Dedifferentiated amniotic fluid mesenchymal stem cell (primary cell): ENCODE data around the gene ST7.

ENCODE experiments used
- DNase-seq: peaks from one replicate; pipeline ENCODE4 v3.0.0-alpha.2; 2016; ENCODE audit errors: extremely low spot score

Gene ST7

GRCh38 chr7:117155694-117156093, 202.4 kb downstream of the ST7 start:
- no peak for DNase-seq

DNA sequence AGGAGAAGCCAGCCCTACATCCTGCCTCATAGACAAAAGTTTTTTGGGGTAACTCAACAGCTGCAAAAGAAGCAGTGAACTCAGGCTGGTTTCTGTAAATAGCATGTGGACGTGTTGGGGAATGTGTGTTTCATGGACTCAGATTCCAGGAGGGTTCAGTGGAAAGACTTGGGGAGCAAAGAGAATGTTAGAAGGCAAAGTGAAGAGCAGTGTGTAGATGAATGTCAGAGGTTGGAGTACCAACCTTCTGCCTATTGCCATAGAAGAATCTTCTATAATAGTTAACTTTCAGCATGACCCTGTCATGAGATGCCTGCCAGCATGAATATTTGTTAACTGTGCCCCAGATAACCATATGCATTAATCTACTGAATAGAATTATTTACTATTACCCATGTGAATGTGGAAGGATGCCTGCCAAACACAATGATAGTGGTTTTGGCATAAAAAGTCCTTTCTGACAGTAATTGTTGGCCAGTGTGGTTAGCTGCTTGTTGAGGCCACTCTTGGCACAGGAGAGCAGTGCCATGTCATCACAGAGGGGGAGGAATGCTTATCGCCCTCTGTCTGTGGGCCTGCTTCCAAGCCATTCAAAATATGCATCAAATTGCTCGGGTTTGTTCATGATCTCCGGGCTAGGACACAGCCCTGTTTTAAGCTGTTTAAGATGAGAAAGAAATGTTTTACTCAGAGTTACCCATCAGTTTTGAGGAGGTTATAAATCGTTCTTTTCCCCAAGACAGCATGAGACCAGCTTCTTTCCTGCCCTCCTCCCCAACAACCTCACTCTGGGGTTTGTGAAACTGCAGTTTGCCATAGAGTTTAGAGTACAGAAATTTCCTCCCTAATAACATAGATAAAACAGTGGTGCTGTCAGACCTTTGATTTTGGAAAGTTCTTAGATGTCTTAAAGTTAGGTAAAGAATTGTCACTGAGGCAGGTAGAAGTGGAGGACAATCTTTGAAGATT, 204.2 kb downstream of the ST7 start:
- peak; percentile 88 for DNase-seq

DNA sequence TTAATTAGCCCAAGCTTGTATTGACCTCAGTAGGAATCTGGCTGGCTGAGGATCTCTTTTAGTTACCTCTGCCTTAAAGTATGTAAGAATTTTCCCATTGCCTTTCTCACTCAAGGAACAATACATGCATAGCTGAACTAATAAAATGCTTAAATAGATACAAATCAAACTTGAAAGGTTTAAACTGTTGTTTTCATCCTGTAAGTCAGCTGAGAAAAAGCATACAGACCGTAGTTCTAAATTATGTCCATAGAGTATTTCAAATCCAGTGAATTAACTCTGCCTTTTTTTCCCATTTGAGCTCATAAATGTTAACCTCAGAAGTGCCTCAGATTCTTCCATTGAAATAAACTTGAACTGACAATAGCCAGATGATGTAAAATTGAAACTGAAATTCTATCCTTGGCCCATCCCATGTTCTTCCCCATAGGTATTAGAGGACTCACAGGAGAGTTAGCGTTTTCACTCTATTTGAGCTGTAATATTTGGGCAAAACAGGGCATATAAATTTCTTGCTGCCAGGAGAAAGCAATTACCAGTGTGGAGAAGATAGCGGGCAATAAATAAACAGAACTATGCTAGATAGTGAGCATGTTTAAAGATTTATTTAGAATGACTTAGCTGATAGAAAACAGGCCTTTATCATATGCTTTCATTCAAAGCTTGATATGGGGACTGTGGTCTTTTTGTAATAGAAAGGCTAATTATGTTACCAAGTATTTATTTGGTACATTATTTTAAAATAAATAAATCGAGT, 205.8 kb downstream of the ST7 start:
- DNase-seq = peak; percentile 46

DNA sequence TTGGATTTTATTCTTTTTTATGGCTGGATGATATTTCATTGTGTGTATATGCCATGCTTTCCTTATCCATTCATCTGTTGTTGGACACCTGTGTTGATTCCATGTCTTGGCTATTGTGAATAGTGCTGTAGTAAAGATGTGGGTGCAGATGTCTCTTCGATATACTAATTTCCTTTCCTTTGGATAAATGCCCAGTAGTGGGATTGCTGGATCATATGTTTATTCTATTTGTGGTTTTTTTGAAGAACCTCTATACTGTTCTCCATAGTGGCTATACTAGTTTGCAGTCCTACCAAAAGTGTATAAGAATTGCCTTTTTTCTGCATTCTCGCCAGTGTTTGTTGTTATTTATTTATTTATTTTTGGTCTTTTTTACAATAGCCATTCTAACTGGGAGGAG, 209.8 kb downstream of the ST7 start:
- no peak for DNase-seq

- no peak for DNase-seq
Measured at GRCh38 chr7:117164620-117165019, 211.3 kb downstream of the ST7 start.

GRCh38 chr7:117165656-117166055, 212.4 kb downstream of the ST7 start:
- no peak for DNase-seq

DNA sequence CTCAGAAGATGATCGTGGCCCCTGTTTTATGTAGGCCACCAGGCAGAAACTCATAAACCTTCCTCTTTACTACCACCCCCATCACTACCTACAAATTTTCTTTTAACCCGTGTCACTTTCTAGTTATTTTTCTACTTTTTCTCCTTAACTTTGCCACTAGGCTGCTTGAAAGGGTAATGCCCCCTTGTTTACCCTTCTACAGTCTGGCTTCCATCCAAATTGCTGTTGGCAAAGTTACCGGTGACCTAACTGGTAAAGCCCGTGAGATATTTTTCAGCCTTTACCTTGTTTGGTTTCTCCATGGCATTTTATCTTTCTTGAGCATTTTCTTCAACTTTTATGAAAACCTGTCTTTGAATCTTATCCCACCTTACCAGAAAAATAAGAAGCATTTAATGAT, 216.6 kb downstream of the ST7 start:
- no peak for DNase-seq

- no peak for DNase-seq
Measured at GRCh38 chr7:117171106-117171505, 217.8 kb downstream of the ST7 start.

DNA sequence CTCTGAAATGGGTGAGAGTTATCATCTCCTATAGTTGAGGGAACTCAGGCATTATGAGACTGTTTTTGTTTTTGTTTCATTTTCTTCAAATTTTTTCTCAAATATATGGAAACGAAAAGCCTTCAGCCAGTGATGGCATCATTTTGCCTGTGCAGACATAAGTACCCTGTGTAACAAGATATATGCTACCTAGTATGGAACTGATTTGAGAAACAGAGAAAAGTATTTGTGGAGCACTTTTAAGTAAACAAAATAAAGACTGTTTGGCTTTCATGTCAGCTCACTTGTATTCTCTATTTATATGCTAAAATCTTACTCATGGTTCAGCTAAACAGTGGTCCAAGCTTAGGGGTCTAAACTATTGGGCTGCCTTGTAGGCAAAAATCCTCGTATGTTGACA, 219.0 kb downstream of the ST7 start:
- no peak for DNase-seq

DNA sequence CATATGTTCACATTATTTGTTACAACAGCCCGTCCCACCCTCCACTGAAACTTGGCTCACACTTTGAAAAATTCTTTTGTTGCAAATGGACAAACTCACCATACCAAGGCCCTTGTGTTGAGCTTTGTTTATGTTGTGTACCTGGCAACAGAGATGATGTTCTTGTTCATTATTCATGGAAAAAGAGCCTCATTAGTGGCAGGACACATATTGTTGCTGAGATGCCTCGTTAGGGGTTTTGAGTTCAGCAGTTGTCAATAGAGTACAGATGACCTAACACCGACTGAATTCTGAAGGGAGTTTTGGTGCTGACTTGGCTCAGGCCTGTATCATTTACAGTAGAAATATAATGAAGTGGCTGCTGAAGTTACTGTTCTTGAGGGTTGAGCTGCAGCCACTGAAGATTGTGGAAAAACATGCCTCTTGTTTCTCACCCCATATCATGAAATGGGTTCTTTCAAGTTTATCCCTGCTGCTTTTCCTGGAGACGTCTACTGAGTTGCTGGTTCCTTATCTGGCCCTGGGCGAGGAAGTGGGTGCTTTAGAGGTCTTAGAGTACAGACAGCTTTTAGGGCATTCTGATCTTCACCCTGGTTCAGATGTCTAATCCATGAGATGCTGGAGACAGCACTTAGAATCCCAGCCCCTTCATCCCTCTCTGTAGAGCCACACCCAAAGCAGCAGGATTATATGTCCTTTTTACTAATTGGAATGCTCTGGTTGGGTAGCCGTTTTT, 219.9 kb downstream of the ST7 start:
- DNase-seq = no peak

- DNase-seq = no peak
Measured at GRCh38 chr7:117176206-117176605, 222.9 kb downstream of the ST7 start.

GRCh38 chr7:117178600-117178999, 225.3 kb downstream of the ST7 start:
- no peak for DNase-seq

GRCh38 chr7:117179701-117180100, 226.4 kb downstream of the ST7 start:
- no peak for DNase-seq

DNA sequence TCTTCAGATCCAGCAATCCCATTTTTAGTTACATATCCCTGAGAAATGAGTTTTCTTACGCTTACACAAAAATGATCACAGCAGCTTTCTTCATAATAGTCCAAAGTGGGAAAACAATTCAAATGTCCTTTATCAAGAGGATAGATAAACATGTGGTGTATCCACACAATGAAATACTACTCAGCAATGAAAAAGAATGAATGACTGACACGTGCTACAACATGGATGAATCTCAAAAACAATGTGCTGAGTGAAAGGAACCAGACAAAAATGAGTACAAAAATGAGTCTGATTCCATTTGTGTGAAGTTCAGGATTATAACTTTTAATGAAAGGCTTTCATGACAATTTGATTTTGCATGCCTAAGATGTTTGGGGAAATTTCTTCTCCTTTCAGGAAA, 230.4 kb downstream of the ST7 start:
- DNase-seq = no peak

GRCh38 chr7:117184367-117184766, 231.1 kb downstream of the ST7 start:
- no peak for DNase-seq

DNA sequence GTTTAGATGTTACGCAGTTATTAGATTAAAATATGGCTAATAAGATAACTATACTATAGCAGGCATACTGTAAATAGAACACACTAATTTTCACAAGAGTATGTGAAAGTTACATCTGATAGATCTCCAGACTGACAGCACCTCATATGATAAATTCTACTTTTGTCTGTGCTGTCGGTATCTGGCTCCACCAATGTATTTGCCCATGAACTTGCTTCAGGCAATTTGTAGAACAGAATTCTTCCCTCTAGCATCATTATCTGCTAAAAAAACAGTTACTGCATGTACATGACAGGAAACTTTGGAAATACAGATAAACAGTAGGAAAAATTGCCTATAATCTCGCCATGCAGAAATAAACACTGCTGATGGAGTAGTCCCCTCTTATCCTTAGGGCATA, 231.8 kb downstream of the ST7 start:
- no peak for DNase-seq

- no peak for DNase-seq
Measured at GRCh38 chr7:117186218-117187010, 233.1 kb downstream of the ST7 start.

DNA sequence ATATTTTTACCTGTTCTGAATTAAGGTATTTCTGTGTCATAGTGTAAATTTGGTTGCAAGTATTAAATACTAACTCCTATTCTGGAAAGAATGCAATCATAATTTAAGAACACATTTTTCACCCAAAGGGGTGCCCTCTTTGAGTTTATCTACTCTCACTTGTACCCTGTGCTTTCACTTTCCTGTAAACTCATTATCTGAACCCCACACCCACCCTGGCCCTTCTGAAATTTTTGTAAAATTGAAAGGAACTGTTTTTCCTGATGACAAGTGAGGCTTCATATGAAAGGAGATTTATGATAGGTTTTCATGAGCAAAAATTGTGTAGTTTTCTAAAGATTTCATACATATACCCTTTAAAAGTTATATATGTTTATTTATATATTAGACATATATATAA, 235.1 kb downstream of the ST7 start:
- DNase-seq = no peak

DNA sequence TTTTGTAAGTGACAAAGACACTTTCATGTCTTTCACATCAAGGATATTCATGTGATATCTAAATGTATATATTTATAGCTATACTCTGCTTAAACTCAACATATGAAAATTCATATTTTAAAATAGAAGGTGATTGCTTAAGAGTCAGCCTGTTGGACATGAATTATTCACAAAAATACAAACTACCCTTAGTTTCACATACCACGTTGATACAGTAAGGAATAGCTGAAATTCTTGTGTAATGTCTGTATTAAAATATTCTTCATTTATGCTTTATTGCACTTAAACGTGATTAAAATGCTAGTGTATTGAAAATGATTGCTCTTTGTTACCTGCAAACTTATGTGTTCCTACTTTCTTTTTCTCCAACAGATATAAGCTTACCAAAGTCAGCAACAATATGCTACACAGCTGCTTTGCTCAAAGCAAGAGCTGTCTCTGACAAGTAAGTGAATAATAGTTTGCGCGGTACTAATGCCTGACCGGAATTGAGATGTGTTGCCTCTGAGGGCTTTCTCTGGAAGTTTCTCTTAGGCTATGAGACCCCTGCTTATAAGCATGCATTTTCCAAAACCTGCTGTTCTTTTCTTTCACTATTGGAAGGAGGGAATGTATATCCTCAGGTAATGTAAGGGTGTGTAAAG, 235.8 kb downstream of the ST7 start:
- peak; percentile 53 for DNase-seq

GRCh38 chr7:117190104-117190503, 236.8 kb downstream of the ST7 start:
- no peak for DNase-seq
